SU-DHL-6 (cell line): ENCODE results near the gene CETP.

Experiments
- H2AFZ ChIP-seq: fragments of 200-600 bp; sonication (generic); 2 replicates; pipeline ENCODE4 v1.6.1; 2014; ENCODE audit warnings: low read depth, mild to moderate bottlenecking, moderate library complexity, mixed read lengths, antibody characterized with exemption, low read length; ENCODE audit not compliant: severe bottlenecking
- H3F3A ChIP-seq: fragments of 200-600 bp; shearing (Covaris generic); 2 replicates; pipeline ENCODE4 v1.6.0; 2016; ENCODE audit warnings: antibody characterized with exemption, mild to moderate bottlenecking; ENCODE audit not compliant: insufficient read depth
- H3K27ac ChIP-seq: fragments of 200-600 bp; sonication (generic); 2 replicates; pipeline ENCODE4 v1.5.1; 2016; ENCODE audit warnings: low read depth, mild to moderate bottlenecking, low read length, moderate library complexity, mixed read lengths
- H3K27me3 ChIP-seq: fragments of 200-600 bp; sonication (generic), shearing (Covaris generic); 2 replicates; pipeline ENCODE4 v1.6.0; 2014; ENCODE audit warnings: mild to moderate bottlenecking, low read length
- H3K36me3 ChIP-seq: fragments of 200-600 bp; sonication (generic); 2 replicates; pipeline ENCODE4 v1.6.1; 2014; ENCODE audit warnings: mild to moderate bottlenecking, low read length, mixed read lengths
- H3K4me2 ChIP-seq: fragments of 300-600, 200-600 bp; shearing (Covaris generic), sonication (generic); 2 replicates; pipeline ENCODE4 v1.6.0; 2014; ENCODE audit warnings: low read length, low read depth, mild to moderate bottlenecking; ENCODE audit not compliant: poor library complexity, severe bottlenecking
- H3K4me3 ChIP-seq: fragments of 200-600 bp; sonication (generic); 2 replicates; pipeline ENCODE4 v1.5.1; 2014; ENCODE audit warnings: antibody characterized with exemption, low read length, mild to moderate bottlenecking, mixed read lengths; ENCODE audit not compliant: insufficient read depth, poor library complexity, severe bottlenecking
- H3K79me2 ChIP-seq: fragments of 200-600 bp; sonication (generic); 2 replicates; pipeline ENCODE4 v1.6.1; 2014; ENCODE audit warnings: mild to moderate bottlenecking, low read length, moderate library complexity; ENCODE audit not compliant: insufficient read depth
- H3K9ac ChIP-seq: fragments of 200-600 bp; sonication (generic); 2 replicates; pipeline ENCODE4 v1.7.0; 2014; ENCODE audit warnings: mild to moderate bottlenecking, low read length
- H3K9me2 ChIP-seq: fragments of 200-600 bp; sonication (generic); replicated peaks from 2 replicates; pipeline ENCODE4 v1.6.1; 2014; ENCODE audit warnings: low read length; ENCODE audit not compliant: insufficient read depth
- H3K9me3 ChIP-seq: fragments of 200-600 bp; sonication (generic); 2 replicates; pipeline ENCODE4 v1.6.1; 2014; ENCODE audit warnings: low read length, mixed read lengths; ENCODE audit not compliant: insufficient read depth
- H4K20me1 ChIP-seq: fragments of 200-600 bp; sonication (generic); 2 replicates; pipeline ENCODE4 v1.6.1; 2014; ENCODE audit warnings: low read depth, mild to moderate bottlenecking, antibody characterized with exemption, low read length, moderate library complexity, mixed read lengths
- EZH2phosphoT487 ChIP-seq: fragments of 200-600 bp; sonication (generic), shearing (Covaris generic); conservative IDR thresholded peaks from 2 replicates; pipeline ENCODE4 v1.6.1; 2018; ENCODE audit warnings: mild to moderate bottlenecking, antibody characterized with exemption, low read length, moderate library complexity, mixed read lengths
- TF ChIP-seq, protein P1 (sequence below): fragments of 200-600 bp; sonication (generic); IDR thresholded peaks from one replicate; pipeline ENCODE4 v1.5.1; 2017; ENCODE audit warnings: antibody characterized with exemption, mild to moderate bottlenecking, low read length, moderate library complexity; ENCODE audit not compliant: insufficient read depth, poor library complexity, severe bottlenecking

Gene CETP

DNA sequence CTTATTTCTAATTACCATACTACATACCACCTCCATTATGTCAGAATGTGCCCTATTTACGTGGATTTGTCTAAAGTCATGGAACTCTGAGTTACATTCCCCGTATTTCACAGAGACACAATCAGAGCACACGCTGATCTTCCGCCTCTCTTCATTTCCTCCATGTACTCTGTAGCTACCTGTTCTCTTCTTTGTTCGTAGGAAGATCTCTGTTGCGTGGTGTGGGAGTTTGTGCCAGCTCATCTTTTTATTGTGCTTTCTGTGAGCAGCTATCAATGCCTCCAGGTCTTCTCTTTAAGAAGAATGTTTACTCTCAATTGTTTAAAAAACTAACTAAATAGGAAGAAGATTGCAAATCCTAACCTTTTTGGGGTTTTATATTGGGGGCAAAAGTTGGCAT is 54.6 kb downstream of the CETP start:
- Histone ChIP-seq H3K27me3 (no peaks in the 10 kb centered on the region), H3K9me3 (no peaks in the 10 kb centered on the region), H3F3A (no peaks in the 10 kb centered on the region), H3K4me3 (no peak overlapping the region), H3K9me2 (no peaks in the 10 kb centered on the region), H3K4me2 (no peak overlapping the region), H3K27ac (no peak overlapping the region), H4K20me1 (no peaks in the 10 kb centered on the region), H3K36me3 (no peaks in the 10 kb centered on the region), H3K79me2 (no peaks in the 10 kb centered on the region), H2AFZ (no peak overlapping the region), H3K9ac (no peak overlapping the region)
- TF ChIP-seq, protein P1, sequence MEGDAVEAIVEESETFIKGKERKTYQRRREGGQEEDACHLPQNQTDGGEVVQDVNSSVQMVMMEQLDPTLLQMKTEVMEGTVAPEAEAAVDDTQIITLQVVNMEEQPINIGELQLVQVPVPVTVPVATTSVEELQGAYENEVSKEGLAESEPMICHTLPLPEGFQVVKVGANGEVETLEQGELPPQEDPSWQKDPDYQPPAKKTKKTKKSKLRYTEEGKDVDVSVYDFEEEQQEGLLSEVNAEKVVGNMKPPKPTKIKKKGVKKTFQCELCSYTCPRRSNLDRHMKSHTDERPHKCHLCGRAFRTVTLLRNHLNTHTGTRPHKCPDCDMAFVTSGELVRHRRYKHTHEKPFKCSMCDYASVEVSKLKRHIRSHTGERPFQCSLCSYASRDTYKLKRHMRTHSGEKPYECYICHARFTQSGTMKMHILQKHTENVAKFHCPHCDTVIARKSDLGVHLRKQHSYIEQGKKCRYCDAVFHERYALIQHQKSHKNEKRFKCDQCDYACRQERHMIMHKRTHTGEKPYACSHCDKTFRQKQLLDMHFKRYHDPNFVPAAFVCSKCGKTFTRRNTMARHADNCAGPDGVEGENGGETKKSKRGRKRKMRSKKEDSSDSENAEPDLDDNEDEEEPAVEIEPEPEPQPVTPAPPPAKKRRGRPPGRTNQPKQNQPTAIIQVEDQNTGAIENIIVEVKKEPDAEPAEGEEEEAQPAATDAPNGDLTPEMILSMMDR: no peak
- no peak for TF ChIP-seq EZH2phosphoT487

- H3F3A ChIP-seq: no peaks in the 10 kb centered on the region
- H3K4me2 ChIP-seq: no peak overlapping the region
- H4K20me1 ChIP-seq: no peaks in the 10 kb centered on the region
- H3K27ac ChIP-seq: no peak overlapping the region
- no peak overlapping the region for H3K9ac ChIP-seq
- H3K27me3 ChIP-seq: no peaks in the 10 kb centered on the region
- no peak overlapping the region for H3K4me3 ChIP-seq
- no peaks in the 10 kb centered on the region for H3K9me3 ChIP-seq
- H3K9me2 ChIP-seq: no peaks in the 10 kb centered on the region
- H2AFZ ChIP-seq: no peak overlapping the region
- H3K79me2 ChIP-seq: no peaks in the 10 kb centered on the region
- no peaks in the 10 kb centered on the region for H3K36me3 ChIP-seq
- TF ChIP-seq, protein P1: no peak
- TF ChIP-seq EZH2phosphoT487: no peak
Observed at GRCh38 chr16:57016831-57017230, 55.1 kb downstream of the CETP start.

DNA sequence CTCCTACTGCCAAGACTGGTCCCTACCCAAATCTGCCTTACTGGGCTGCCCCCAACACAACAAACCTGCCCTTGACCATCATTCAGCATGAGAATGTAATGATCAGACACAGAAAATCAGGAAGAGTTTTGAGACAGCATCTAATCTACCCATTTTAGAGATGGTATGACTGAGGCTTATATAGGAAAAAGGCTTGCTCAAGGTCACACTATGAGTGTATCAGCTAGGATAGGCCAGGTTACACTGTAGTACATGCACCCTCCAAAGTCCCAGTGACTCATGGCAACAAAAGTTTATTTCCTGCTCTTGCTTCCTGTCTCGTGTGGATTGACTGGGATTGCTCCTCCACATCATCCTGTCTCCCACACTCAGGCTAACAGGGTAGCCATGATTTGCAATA is 55.5 kb downstream of the CETP start:
- Histone ChIP-seq H3K27ac (no peak overlapping the region), H3K79me2 (no peaks in the 10 kb centered on the region), H3K9ac (no peak overlapping the region), H4K20me1 (no peaks in the 10 kb centered on the region), H3K4me3 (no peak overlapping the region), H3K4me2 (no peak overlapping the region), H3K27me3 (no peaks in the 10 kb centered on the region), H3K9me2 (no peaks in the 10 kb centered on the region), H3F3A (no peaks in the 10 kb centered on the region), H3K36me3 (no peaks in the 10 kb centered on the region), H3K9me3 (no peaks in the 10 kb centered on the region), H2AFZ (no peak overlapping the region)
- TF ChIP-seq, protein P1: no peak
- no peak for TF ChIP-seq EZH2phosphoT487
